ENCODE results near the gene SHISA2. TPM values are rescaled to one million over a fixed set of nuclear protein-coding genes. Genes with fewer than 3 reads are reported as not detected.

SHISA2 gene
- total and polyA plus RNA-seq, 2 of the 8 experiments (the other 6 are each of a cell fraction or from before 2014, with no cell fraction given) = 10.2 to 23.8 TPM

- no peaks in the 10 kb centered on the region for H3K36me3 ChIP-seq (ENCODE audit: control insufficient read depth in 2 of 4, insufficient read depth in 4 of 4, low read length in 3 of 4)
- no peak overlapping the region for H3K14ac ChIP-seq (ENCODE audit: insufficient read length)
- H3K23ac ChIP-seq (ENCODE audit: insufficient read length) = no peak overlapping the region
- no peak overlapping the region for H4K5ac ChIP-seq (ENCODE audit: insufficient read length, low read depth, low read length)
- H3K27me3 ChIP-seq (replicated peaks in 1 of 4; ENCODE audit: control insufficient read depth in 3 of 4, extremely low read depth in 1 of 4, insufficient read depth in 3 of 4, low read length in 3 of 4) = peaks cover 0 to 1% (median 0%) of the 10 kb centered on the region in 4 experiments; a peak in 4 of 7 replicates
- no peaks in the 10 kb centered on the region for H3K9me3 ChIP-seq (ENCODE audit: insufficient read depth in 2 of 2, low read depth in 1 of 2, low read length in 1 of 2)
- H2BK15ac ChIP-seq (ENCODE audit: low read length) = no peak overlapping the region
- H3K27ac ChIP-seq (ENCODE audit: low read depth, low read length) = no peak overlapping the region
- H2BK120ac ChIP-seq (replicated peaks; ENCODE audit: low read depth, low read length) = no peak overlapping the region
- ChIA-PET POLR2A (ENCODE audit: partially characterized antibody) (no interaction called here), CTCF (ENCODE audit: partially characterized antibody) (interaction anchor here (1.0 to 1.2 kb wide), 3 partner anchors 18 to 445 kb away, joined by 3 to 5 read pairs (median 4); no protein-coding TSS in a partner anchor)
- no peak overlapping the region for H3K9ac ChIP-seq (replicated peaks in 1 of 4; ENCODE audit: extremely low read depth in 1 of 4, low read depth in 3 of 4, low read length in 3 of 4)
- no peak overlapping the region for H2BK20ac ChIP-seq (ENCODE audit: low read length)
- H3K18ac ChIP-seq (ENCODE audit: extremely low read depth, low read length) = no peak overlapping the region
- H3K4me3 ChIP-seq (ENCODE audit: extremely low read depth in 1 of 4, insufficient read depth in 2 of 4, low read depth in 3 of 4, low read length in 4 of 4) = no peak overlapping the region
- DNase-seq (ENCODE audit: low read depth in 1 of 2, low spot score in 2 of 2) (no peak), FAIRE-seq (no peak)
- no peaks in the 10 kb centered on the region for H3K79me2 ChIP-seq (ENCODE audit: control insufficient read depth in 1 of 2, insufficient read depth in 2 of 2, low read length in 2 of 2)
- H3K4me2 ChIP-seq (ENCODE audit: insufficient read depth in 1 of 2, low read depth in 2 of 2, low read length in 2 of 2) = no peak overlapping the region
- WGBS, 2 experiments (ENCODE audit: extremely low coverage in 1 of 2, insufficient coverage in 1 of 2, insufficient read length in 1 of 2, insufficient replicate concordance in 2 of 2, low coverage in 1 of 2, low lambda C conversion rate in 2 of 2, missing lambda C conversion rate in 1 of 2) = 74% methylated on average over 6 of the region's 6 CpGs; no CpG with 5 or more reads in 1 of the 2 experiments
- H3K4me1 ChIP-seq (replicated peaks in 1 of 4; ENCODE audit: control insufficient read depth in 3 of 4, insufficient read depth in 4 of 4, low read length in 3 of 4) = peaks cover 2 to 8% (median 3%) of the 10 kb centered on the region in 4 experiments; a peak in 4 of 7 replicates
- H2AK5ac ChIP-seq (ENCODE audit: low read depth, low read length) = no peak overlapping the region
- H3K4ac ChIP-seq (replicated peaks; ENCODE audit: insufficient read length, low read depth, low read length) = no peak overlapping the region
- no peak overlapping the region for H4K91ac ChIP-seq (replicated peaks; ENCODE audit: insufficient read length, low read length)
- no peak overlapping the region for H2BK5ac ChIP-seq (ENCODE audit: low read depth, low read length)
- no peaks in the 10 kb centered on the region for H4K20me1 ChIP-seq (replicated peaks in 1 of 2; ENCODE audit: control insufficient read depth in 1 of 2, insufficient read depth in 2 of 2, low read length in 2 of 2)
- H2AFZ ChIP-seq (ENCODE audit: low read length) = no peak overlapping the region
- H3K79me1 ChIP-seq (ENCODE audit: low read depth, low read length) = no peaks in the 10 kb centered on the region
- H4K8ac ChIP-seq (ENCODE audit: extremely low read depth, insufficient read depth, low read length) = no peak overlapping the region
- H3K23me2 ChIP-seq (ENCODE audit: low read depth, low read length) = no peaks in the 10 kb centered on the region
- H3K56ac ChIP-seq (replicated peaks; ENCODE audit: insufficient read length, low read depth, low read length) = no peak overlapping the region
- no peak overlapping the region for H2BK12ac ChIP-seq (ENCODE audit: low read depth, low read length)
- TF ChIP-seq NRF1 (IDR thresholded peaks at IDR 0.05; ENCODE audit: low read depth, low read length) (no peak), CBX8 (IDR thresholded peaks at IDR 0.05; ENCODE audit: borderline replicate concordance, low read depth, low read length) (no peak), SUZ12 (IDR thresholded peaks at IDR 0.05; ENCODE audit: low read length) (no peak), ASH2L (IDR thresholded peaks at IDR 0.05; ENCODE audit: low read length) (no peak)
Observed at GRCh38 chr13:26016189-26016588, 35.6 kb downstream of the SHISA2 start.
